ENCODE data around the gene ZNF691.

DNA sequence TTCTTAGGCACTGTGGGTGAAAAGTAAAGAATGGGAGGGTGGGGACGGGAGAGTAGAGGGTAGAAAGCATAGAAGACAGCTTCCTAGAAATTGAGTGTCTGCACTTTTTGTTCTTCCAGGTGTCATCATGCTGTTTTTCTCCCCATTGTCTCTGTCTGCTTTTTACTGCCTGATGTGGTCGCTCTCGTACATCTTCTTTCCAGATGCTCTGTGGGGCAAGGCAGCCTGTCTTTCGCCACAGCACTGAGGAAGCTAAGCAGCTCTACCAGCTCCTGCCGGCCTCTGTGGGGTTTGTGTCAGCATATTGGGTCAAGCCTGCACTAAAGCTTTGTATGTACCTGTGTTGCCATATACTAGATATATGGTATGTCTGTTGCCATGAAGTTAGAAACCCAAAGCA, 48.4 kb upstream of the ZNF691 start:
- TF ChIP-seq, protein P1, sequence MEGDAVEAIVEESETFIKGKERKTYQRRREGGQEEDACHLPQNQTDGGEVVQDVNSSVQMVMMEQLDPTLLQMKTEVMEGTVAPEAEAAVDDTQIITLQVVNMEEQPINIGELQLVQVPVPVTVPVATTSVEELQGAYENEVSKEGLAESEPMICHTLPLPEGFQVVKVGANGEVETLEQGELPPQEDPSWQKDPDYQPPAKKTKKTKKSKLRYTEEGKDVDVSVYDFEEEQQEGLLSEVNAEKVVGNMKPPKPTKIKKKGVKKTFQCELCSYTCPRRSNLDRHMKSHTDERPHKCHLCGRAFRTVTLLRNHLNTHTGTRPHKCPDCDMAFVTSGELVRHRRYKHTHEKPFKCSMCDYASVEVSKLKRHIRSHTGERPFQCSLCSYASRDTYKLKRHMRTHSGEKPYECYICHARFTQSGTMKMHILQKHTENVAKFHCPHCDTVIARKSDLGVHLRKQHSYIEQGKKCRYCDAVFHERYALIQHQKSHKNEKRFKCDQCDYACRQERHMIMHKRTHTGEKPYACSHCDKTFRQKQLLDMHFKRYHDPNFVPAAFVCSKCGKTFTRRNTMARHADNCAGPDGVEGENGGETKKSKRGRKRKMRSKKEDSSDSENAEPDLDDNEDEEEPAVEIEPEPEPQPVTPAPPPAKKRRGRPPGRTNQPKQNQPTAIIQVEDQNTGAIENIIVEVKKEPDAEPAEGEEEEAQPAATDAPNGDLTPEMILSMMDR (IDR thresholded peaks at IDR 0.05), result no peak
- no peak for TF ChIP-seq POLR2A (IDR thresholded peaks at IDR 0.05)

All from body of pancreas (tissue), 4 donors.